ENCODE results near the gene MARCHF9. TPM values are rescaled to one million over a fixed set of nuclear protein-coding genes. Genes with fewer than 3 reads are reported as not detected.

Gene MARCHF9
- total RNA-seq, 4 donors from 2014 or later, result 10.6 to 16.6 (median 12.8) TPM

- DNase-seq (ENCODE audit: low spot score in 2 of 2), result no peak
- no peak overlapping the region for H3K4me3 ChIP-seq (ENCODE audit: low read depth, poor library complexity, severe bottlenecking)
- TF ChIP-seq CTCF (IDR thresholded peaks at IDR 0.05), result no peak
- TF ChIP-seq POLR2A (IDR thresholded peaks at IDR 0.05), result no peak
- WGBS, 2 donors, result 80 to 84% methylated on average over 11 of the region's 11 CpGs
- intact Hi-C loops (cut with DNase I; ENCODE audit: low total_unique reads), result no loop called here
Observed at GRCh38 chr12:57732726-57733593, 21.9 kb upstream of the MARCHF9 start.

- intact Hi-C loops (cut with DNase I; ENCODE audit: low total_unique reads), result no loop called here
- WGBS, 2 donors, result 84 to 87% methylated on average over 6 of the region's 6 CpGs
- TF ChIP-seq CTCF (IDR thresholded peaks at IDR 0.05) (no peak), POLR2A (IDR thresholded peaks at IDR 0.05) (no peak)
- no peak for DNase-seq (ENCODE audit: low spot score in 2 of 2)
- no peak overlapping the region for H3K4me3 ChIP-seq (ENCODE audit: low read depth, poor library complexity, severe bottlenecking)
Observed at GRCh38 chr12:57733928-57734327, 21.0 kb upstream of the MARCHF9 start.

GRCh38 chr12:57734591-57734990 lies 20.3 kb upstream of the MARCHF9 start:
- intact Hi-C loops (cut with DNase I; ENCODE audit: low total_unique reads), result no loop called here
- no peak for DNase-seq (ENCODE audit: low spot score in 2 of 2)
- 71 to 74% methylated on average over 4 of the region's 4 CpGs for WGBS, 2 donors

GRCh38 chr12:57735198-57735855 lies 19.6 kb upstream of the MARCHF9 start:
- DNase-seq (ENCODE audit: low spot score in 2 of 2), result no peak
- no peak overlapping the region for H3K4me3 ChIP-seq (ENCODE audit: low read depth, poor library complexity, severe bottlenecking)
- intact Hi-C loops (cut with DNase I; ENCODE audit: low total_unique reads), result no loop called here
- WGBS, 2 donors, result 31 to 37% methylated on average over 8 of the region's 8 CpGs
- TF ChIP-seq CTCF (IDR thresholded peaks at IDR 0.05) (no peak), POLR2A (IDR thresholded peaks at IDR 0.05) (no peak)

More at GRCh38 chr12:57734591-57734990, 20.3 kb upstream of the MARCHF9 start:
- H3K4me3 ChIP-seq (ENCODE audit: low read depth, poor library complexity, severe bottlenecking), result no peak overlapping the region
- TF ChIP-seq CTCF (IDR thresholded peaks at IDR 0.05), result no peak
- TF ChIP-seq POLR2A (IDR thresholded peaks at IDR 0.05), result no peak

- 15 to 23% methylated on average over 45 to 46 of the region's 49 CpGs for WGBS, 2 donors
- intact Hi-C loops (cut with DNase I; ENCODE audit: low total_unique reads), result no loop called here
- no peak overlapping the region for H3K4me3 ChIP-seq (ENCODE audit: low read depth, poor library complexity, severe bottlenecking)
- DNase-seq (ENCODE audit: low spot score in 2 of 2), result no peak
- TF ChIP-seq POLR2A (IDR thresholded peaks at IDR 0.05) (no peak), CTCF (IDR thresholded peaks at IDR 0.05) (no peak)
Observed at GRCh38 chr12:57735952-57736740, 18.8 kb upstream of the MARCHF9 start.

Measured in lower leg skin (tissue), 4 donors.